Lung (tissue), 12 donors: ENCODE data around the gene C16orf87. TPM values are rescaled to one million over a fixed set of nuclear protein-coding genes. Genes with fewer than 3 reads are reported as not detected.

Experiments
- ATAC-seq: fragments of 200-7000 bp; cut with Tn5 transposase; one replicate; pipeline ENCODE4 v1.9.1; 2020; ENCODE audit warnings: moderate number of reproducible peaks; ENCODE audit not compliant: insufficient read depth, low FRiP score
- DNase-seq, 3 donors: peaks; one replicate each; pipeline ENCODE4 v3.0.0-alpha.2; 2013 to 2017
- H3K27ac ChIP-seq, 2 donors: one replicate each; pipeline ENCODE4 v1.5.1; 2013; ENCODE audit warnings: mild to moderate bottlenecking in 2 of 2, moderate library complexity in 2 of 2, control low read depth in 1 of 2, inconsistent platforms in 1 of 2, low read depth in 1 of 2, low read length in 1 of 2
- H3K27me3 ChIP-seq, 3 donors: one replicate each; pipeline ENCODE4 v1.5.1; 2013; ENCODE audit warnings: low read length in 2 of 3; ENCODE audit not compliant: control insufficient read depth in 3 of 3, insufficient read depth in 3 of 3
- H3K36me3 ChIP-seq, 4 donors: one replicate each; pipeline ENCODE4 v1.5.1; 2013; ENCODE audit warnings: low read length in 4 of 4, mild to moderate bottlenecking in 1 of 4, moderate library complexity in 1 of 4; ENCODE audit not compliant: control insufficient read depth in 4 of 4, insufficient read depth in 4 of 4
- H3K4me1 ChIP-seq, 5 donors: one replicate each; pipeline ENCODE4 v1.5.1; 2013; ENCODE audit warnings: low read length in 5 of 5, mild to moderate bottlenecking in 2 of 5, moderate library complexity in 1 of 5; ENCODE audit not compliant: control insufficient read depth in 5 of 5, insufficient read depth in 5 of 5
- H3K4me3 ChIP-seq: one replicate; pipeline ENCODE4 v1.5.1; 2013; ENCODE audit warnings: mild to moderate bottlenecking, control low read depth, moderate library complexity
- H3K9ac ChIP-seq, 2 donors: one replicate each; pipeline ENCODE4 v1.5.1; 2013; ENCODE audit warnings: low read length in 2 of 2, control low read depth in 1 of 2; ENCODE audit not compliant: insufficient read depth in 1 of 2
- H3K9me3 ChIP-seq, 4 donors: one replicate each; pipeline ENCODE4 v1.5.1; 2013; ENCODE audit warnings: low read length in 3 of 4, mild to moderate bottlenecking in 1 of 4, moderate library complexity in 1 of 4; ENCODE audit not compliant: control insufficient read depth in 4 of 4, insufficient read depth in 3 of 4
- CTCF ChIP-seq: IDR thresholded peaks from 2 replicates; pipeline ENCODE4 v1.5.1; 2012; ENCODE audit warnings: mild to moderate bottlenecking; ENCODE audit errors: control extremely low read depth, extremely low read depth
- WGBS, 2 donors: extraction: QIAGEN DNeasy Blood & Tissue Kit; methylation state at CpG; one replicate each; pipeline ENCODE4 v1.1.7; 2013; 5-methylcytosine and 5-hydroxymethylcytosine counted together
- polyA plus RNA-seq, 2 donors: library from polyadenylated mRNA; stranded (reverse); fragments of 200-250 nt; gene quantifications; one replicate each; pipeline ENCODE4 v1.2.1, GENCODE V29; 2013
- total RNA-seq, 2 donors: library from RNA; depleted of rRNA in 1 of 2; stranded (reverse); fragments of >200 nt in 1 of 2; gene quantifications; one replicate each; pipeline ENCODE4 v1.2.1, GENCODE V29; 2014 to 2021
- donor health status: control.
- donor health status: control.
- donor health status: Bipolar disorder and iron deficiency.
- donor health status: healthy.
- donor health status: DM: yes; HTN: yes; CAD: no.

Gene C16orf87
- total and polyA plus RNA-seq, 4 donors = 2.8 to 17.2 (median 4.9) TPM

- WGBS, 2 donors = 64 to 66% methylated on average over 20 of the region's 20 CpGs
- Histone ChIP-seq H3K9ac (no peak overlapping the region), H3K36me3 (no peaks in the 10 kb centered on the region), H3K4me1 (peaks cover 0 to 20% (median 0%) of the 10 kb centered on the region in 5 donors), H3K4me3 (no peak overlapping the region), H3K27ac (peak overlapping the region in 1 of 2 donors; percentile 92), H3K9me3 (no peaks in the 10 kb centered on the region), H3K27me3 (no peaks in the 10 kb centered on the region)
- DNase-seq (peak in 1 of 3 donors; percentile 25), ATAC-seq (no peak)
- no peak for TF ChIP-seq CTCF
Measured at GRCh38 chr16:46748775-46749705, 81.9 kb downstream of the C16orf87 start.

DNA sequence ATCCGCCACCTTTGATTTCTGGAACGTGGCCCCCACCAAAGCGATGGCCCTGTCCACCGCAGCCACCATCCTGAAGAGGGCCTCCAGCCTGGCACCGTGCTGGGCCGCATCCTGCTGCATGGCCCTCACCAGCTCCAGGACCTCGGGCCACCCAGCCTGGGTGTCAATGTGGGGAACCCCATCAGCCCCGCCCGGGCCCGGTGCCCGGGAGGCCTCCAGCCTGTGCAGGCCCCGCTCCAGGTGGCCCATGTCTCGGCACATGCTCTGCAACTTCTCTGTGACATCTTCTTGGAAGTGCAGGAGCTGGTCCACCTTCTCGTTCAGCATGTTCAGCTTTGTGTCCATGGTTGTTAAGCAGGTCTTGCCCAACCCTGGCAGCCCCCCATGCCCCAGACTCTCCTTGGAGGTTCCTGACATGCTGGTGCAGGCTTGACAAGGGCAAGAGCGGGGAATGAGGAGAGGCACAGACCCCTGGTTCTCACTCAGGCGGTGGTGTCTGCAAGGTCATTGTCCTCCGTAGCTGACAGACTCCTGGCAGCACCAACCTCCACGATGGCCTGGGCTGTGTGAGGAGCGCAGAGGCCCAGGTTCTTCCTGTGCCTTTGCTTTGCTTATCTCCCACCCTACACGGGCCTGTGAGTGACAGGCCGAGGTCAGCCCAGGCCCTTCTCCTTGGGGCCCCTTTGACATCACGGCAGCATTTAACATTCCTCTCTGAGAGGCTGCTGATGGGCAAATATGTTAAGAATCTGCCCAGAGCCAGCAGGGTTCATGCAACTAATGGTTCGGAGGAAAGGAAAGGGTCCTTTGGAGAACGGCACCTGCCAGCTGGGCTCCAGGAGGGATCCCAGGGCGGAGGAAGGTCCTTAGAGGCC is 83.0 kb downstream of the C16orf87 start, which contains the start of gene MYLK3:
TSS of gene MYLK3 (minus strand) at position 568 of the 875 bp plus-strand sequence. CDS start at position 417, 151 bp downstream.
- Histone ChIP-seq H3K27me3 (no peaks in the 10 kb centered on the region), H3K27ac (peak within 1 kb of the TSS in 1 of 2 donors; percentile 92), H3K4me1 (peaks cover 0 to 20% (median 0%) of the 10 kb centered on the region in 5 donors), H3K9ac (no peak within 1 kb of the TSS), H3K36me3 (no peaks in the 10 kb centered on the region), H3K9me3 (no peaks in the 10 kb centered on the region), H3K4me3 (no peak within 1 kb of the TSS)
- DNase-seq (peak; percentile 13 to 57 (median 35)), ATAC-seq (no peak)
- 75 to 76% methylated on average over 25 of the region's 25 CpGs for WGBS, 2 donors
- TF ChIP-seq CTCF = no peak

DNA sequence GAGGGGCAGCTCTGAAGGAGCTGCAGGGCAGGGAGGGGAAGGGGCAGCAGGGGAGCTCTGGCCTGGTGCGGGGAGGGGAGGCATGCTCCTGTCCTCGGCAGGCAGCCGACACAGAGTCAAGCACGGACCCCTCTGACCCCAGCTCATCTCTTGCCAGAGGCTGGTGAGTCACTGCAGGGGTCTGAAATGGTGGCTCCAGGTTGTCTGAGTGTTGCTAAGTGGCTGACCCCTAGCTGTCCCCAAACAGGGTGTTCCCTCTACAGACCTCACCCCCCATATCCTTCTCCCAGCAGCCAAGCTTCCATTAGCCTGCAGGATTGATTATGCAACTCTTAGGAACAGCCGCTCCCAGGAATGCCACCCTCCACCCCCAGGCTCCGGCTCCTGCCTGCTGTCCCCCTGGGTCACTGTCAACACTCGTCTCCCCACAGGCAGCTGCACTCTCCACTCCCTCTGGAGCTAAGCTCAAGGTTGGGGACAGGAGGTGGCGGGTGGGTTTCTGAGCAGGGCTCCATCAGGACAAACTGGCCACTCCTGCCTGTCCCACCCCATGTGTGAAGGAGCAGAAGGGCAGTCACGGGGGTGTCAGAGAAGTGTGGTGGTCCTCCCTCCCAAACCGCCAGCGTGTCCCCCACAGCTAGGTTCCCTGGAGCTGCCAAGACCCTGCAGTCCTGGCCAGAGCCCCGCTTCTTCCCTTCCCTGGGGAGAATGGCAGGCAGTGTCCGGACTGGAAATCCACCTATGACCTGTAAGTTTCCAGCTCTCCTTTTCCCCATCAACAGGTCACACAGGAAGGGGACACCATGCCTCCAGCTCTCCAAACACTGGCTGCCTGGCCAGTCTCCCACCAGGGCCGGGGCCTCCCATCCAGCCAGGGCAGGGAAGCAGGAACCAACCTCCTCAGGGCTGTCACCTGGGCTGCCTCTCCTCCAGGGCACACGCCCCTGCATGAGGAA is 83.9 kb downstream of the C16orf87 start:
- Histone ChIP-seq H3K4me3 (no peak overlapping the region), H3K4me1 (peaks cover 0 to 20% (median 0%) of the 10 kb centered on the region in 5 donors), H3K27ac (peak overlapping the region in 1 of 2 donors; percentile 90), H3K27me3 (no peaks in the 10 kb centered on the region), H3K9me3 (no peaks in the 10 kb centered on the region), H3K9ac (no peak overlapping the region), H3K36me3 (no peaks in the 10 kb centered on the region)
- DNase-seq (peak in 2 of 3 donors; percentile 12 to 26), ATAC-seq (no peak)
- TF ChIP-seq CTCF = no peak
- 87 to 88% methylated on average over 13 to 15 of the region's 15 CpGs for WGBS, 2 donors
